Stimulated activated CD4-positive, alpha-beta T cell treated with anti-CD3 and anti-CD28 coated beads, Interleukin-4, amount 100 ng/mL, for 4 hours (primary cell): ENCODE data around the gene SIPA1L3.
"Not testable (repeated sequence)": the region's sequence is repeated elsewhere in the genome, so short reads cannot be mapped to it uniquely, and the experiment has no call there.

ENCODE experiments used
- DNase-seq, 2 experiments: peaks; one replicate each; pipeline ENCODE4 v3.0.0-alpha.2; 2020

The SIPA1L3 gene

DNA sequence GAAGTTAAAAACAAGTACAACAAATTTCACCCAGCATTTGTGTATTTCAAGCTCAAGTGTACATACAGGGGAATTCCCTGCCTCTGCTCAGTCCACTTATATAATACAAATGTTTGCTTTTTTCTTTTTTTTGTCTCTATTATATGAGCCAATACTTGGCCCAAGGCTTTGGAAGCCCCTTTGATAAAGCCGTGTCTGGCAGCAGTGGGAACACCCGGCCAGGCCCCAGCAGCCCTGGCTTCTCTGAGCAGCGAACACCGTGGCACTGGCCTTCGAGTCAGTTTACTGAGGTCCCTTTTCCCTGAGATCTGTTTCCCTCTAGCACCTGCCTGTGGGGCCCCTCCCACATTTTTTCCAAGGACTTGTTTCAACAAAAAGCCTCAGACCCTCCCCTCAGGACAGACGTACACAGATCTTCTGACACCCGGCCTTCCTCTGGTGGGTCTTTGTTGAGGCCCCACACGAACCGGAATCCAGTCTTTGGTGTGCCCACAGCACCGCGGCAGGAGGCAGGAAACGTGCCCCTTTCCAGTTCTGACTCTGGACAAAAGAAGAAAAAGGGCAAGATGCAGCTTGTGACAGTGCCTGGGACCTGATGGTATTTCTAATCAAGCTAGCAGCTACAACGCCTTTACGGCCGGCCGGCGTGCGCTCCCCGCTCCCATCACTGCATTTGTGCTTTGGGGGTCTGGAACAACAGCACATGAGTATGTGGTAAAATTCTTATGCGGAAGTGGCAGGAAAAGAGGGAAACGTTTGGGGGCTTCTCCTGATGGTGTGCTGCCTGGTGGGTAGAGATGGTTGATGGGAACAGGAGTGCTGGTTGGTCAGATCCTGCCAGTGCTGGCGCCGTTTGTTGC, 13.8 kb downstream of the SIPA1L3 start:
- DNase-seq = no peak

DNA sequence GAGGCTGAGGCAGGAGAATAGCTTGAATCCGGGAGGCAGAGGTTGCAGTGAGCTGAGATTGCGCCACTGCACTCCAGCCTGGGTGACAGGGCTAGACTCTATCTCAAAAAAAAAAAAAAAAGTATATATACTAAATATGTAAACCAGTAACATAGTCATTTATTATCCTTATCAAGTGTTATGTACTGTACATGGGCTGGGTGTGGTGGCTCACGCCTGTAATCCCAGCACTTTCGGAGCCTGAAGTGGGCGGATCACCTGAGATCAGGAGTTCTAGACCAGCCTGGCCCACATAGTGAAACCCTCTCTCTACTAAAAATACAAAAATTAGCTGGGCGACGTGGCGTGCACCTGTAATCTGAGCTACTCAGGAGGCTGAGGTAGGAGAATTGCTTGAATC, 17.6 kb downstream of the SIPA1L3 start:
- not testable (repeated sequence) for DNase-seq

DNA sequence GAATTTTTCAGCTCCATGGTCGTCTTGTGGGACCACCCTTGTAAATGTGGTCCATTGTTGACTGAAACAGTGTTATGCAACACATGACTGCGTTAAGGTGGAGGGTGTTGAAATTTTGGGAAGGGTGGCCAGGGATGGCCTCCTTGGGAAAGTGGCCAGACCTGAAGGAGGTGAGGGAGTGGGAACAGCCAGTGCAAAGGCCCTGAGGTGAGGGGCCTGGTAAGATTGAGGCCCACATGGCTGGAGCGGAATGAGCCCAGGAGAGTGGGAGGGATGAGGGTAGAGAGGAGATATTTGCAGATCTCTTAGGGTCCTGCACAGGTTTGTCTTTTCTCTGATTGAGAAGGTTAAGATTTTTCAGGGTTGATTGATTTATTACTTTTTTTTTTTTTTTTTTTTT, 18.2 kb downstream of the SIPA1L3 start:
- DNase-seq = no peak

GRCh38 chr19:37926255-37926654, 19.2 kb downstream of the SIPA1L3 start:
- no peak for DNase-seq

DNA sequence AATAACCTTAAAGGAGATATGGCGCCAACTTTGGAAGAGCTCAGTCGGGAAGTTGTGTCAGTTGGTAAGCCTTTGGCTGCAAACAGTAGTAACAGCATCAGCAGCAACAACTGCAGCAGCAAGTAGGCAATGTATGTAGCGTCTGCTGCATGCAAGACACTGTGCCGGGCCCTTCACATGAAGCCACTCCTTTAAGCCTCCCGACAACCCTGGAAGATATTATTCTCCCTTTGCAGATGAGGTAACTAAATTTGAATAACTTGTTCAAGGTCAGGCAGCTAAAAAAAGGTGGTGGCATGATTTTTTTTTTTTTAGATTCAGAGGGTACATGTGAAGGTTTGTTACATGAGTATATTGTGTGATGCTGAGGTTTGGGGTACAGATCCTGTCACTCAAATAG, 19.7 kb downstream of the SIPA1L3 start:
- DNase-seq = no peak

GRCh38 chr19:37928527-37929286, 21.7 kb downstream of the SIPA1L3 start:
- no peak for DNase-seq

DNA sequence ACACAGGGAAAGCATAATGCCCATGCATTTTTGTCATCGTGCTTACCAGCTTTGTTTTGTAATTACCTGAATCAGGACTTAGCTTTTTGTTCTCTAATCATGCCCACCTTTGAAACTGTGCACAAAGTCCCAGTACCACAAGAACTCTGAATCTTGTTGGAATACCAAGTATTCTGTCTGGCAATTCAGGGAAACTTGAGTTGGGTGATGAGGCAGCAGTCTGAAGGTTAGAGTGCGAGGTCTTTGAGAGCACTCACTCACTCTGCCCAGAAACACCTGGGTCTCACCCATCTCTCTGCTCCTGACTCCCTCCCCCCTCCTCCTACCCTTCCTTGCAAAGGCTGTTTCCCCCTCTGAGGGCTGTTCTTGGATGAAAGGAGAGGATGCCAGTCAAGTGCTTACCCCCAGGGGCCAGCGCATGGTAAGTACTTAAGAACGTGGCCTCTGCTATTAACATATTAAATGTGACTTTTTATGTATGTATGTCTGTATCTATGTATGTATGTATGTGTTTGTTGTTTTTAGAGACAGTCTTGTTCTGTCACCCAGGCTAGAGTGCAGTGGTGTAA, 22.4 kb downstream of the SIPA1L3 start:
- DNase-seq = no peak

DNA sequence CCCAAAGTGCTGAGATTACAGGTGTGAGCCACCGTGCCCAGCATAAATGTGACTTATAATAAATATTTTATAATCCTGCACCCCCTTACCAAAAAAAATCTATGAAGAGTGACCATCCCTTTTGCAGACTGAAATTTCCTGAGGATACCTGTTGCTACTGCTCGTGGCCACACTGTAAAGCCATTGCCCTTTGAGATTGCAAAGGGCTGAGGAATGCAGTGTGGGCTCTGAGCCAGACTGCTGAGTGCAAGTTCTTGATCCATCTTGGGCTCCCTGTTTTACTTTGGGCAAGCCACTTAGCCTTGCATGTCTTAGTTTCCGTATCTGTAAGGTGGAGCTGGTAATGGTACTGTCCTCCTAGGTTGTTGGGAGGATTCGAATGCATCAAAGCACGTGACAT, 23.4 kb downstream of the SIPA1L3 start:
- DNase-seq = no peak

GRCh38 chr19:37931881-37932655, 25.1 kb downstream of the SIPA1L3 start:
- no peak for DNase-seq

GRCh38 chr19:37932985-37933936, 26.3 kb downstream of the SIPA1L3 start:
- DNase-seq = no peak

- DNase-seq = no peak
Measured at GRCh38 chr19:37933937-37934358, 26.9 kb downstream of the SIPA1L3 start.

DNA sequence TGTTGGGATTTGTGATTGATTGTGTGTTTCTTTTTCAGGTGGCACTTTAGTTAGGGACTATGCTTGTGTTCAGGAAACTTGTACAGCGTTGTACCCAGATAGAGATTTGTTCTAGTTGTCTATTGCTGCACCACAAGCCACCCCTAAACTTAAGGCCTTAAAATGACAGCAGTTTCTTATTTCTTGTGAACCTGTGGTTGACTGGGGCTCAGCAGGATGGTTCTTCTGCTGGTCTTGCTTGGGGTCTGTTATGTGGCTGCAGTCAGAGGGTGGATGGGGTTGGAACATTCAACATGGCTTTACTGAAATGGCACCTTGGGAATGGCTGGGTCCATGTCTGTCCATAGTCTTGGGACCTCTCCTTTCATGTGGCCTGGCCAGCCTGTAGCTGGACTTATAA, 28.3 kb downstream of the SIPA1L3 start:
- DNase-seq = no peak

- DNase-seq = no peak
Measured at GRCh38 chr19:37936166-37936565, 29.2 kb downstream of the SIPA1L3 start.

GRCh38 chr19:37936886-37937285, 29.9 kb downstream of the SIPA1L3 start:
- DNase-seq = no peak

DNA sequence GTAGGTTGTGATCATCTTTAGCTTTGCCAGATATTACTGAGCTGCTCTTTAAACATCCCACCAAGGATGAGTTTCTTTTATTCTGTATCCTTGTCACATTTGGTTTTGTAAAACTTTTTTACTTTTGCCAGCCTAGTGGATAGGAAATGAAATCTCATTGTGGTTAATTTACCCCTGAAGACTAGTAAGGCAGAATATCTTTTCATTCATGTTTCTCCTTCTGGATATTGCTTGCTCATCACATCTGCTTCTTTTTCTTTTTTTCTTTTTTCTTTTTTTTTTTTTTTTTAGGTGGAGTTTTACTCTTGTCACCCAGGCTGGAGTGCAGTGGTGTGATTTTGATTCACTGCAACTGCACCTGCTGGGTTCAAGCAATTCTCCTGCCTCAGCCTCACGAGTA, 31.3 kb downstream of the SIPA1L3 start:
- DNase-seq = no peak

DNA sequence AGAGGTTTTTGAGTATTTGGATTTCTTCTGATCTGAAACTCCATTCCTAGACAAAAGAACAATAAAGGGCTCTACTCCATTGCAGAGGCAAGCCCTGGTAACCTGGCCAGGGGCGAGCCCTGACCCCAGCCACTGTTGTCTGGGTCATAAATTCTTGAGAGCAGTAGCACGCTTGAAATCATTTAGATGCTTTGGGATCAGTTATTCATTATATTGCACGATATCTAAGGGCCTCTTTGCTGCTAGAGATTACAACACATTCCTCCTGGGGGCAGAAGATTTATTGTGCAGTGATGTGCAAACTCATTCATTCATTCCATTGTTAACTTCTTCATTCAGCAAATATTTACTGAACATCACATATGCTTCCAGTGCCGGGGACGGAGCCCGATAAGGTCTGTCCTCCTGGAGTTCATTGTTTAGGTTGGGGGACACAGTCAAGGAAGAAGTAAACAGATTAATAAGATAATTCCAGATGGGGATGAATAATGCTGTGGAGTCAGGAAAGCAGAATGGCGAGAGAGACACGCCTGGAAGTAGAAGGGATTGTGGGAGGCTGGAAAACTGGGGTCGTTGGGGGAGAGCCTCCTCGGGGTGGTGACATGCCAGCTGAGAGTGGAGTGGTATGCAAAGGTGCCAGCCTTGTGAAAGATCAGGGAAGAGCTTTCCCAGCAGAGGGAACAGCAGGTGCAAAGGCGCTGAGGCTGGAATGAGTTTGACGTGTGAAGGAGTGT, 34.9 kb downstream of the SIPA1L3 start:
- DNase-seq = no peak

- no peak for DNase-seq
Measured at GRCh38 chr19:37942516-37942902, 35.5 kb downstream of the SIPA1L3 start.

- DNase-seq = no peak
Measured at GRCh38 chr19:37943480-37943879, 36.5 kb downstream of the SIPA1L3 start.

DNA sequence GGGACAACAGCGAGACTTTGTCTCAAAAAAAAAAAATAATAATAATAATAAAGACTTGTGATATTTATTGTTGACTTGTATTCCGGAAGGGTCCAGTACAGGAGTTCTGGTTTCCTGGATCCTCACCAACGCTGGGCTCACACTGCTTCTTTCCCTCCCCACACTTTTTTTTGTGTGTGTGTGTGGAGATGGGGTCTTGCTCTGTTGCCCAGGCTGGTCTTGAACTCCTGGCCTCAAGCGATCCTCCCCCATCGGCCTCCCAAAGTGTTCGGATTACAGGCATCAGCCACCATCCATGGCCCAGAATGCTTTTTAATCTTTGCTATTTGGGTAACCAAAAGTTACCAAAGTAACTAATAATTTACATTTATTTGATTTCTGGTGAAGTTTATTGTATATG, 39.1 kb downstream of the SIPA1L3 start:
- no peak for DNase-seq

- DNase-seq = no peak
Measured at GRCh38 chr19:37947778-37948177, 40.8 kb downstream of the SIPA1L3 start.

DNA sequence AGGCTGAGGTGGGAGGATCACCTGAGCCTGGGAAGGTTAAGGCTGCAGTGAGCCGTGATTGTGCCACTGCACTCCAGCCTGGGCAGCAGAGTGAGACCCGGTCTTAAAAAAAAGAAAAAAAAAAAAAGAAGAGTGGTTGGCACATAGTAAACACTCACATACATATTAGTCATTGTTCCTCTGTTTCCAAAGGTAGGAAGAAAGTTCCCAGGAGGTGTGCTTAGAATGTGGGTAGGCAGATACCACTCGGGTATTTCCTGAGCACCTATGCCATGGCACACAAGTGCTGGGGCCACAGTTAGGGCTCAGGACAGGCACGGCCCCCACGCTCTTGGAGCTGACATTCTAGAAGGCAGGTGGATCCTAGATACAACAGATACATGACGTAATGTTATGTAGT, 41.4 kb downstream of the SIPA1L3 start:
- no peak for DNase-seq
